RWPE2 (cell line): Measurements from ENCODE around the gene AKR1D1.

Experiments used
- ATAC-seq: fragments of 200-7000 bp; cut with Tn5 transposase; 3 replicates; pipeline ENCODE4 v1.9.1; 2021; ENCODE audit warnings: low read depth
- DNase-seq: peaks from one replicate; pipeline ENCODE4 v3.0.0-alpha.2; 2020; ENCODE audit warnings: low spot score
- H3K27ac ChIP-seq: fragments of 450-650 bp; 2 replicates; pipeline ENCODE4 v1.5.1; 2017; ENCODE audit warnings: mild to moderate bottlenecking; ENCODE audit not compliant: poor library complexity, severe bottlenecking
- H3K27me3 ChIP-seq: fragments of 250-450 bp; sonication (Bioruptor Pico); 2 replicates; pipeline ENCODE4 v1.5.1; 2021; ENCODE audit warnings: mild to moderate bottlenecking, moderate library complexity; ENCODE audit not compliant: insufficient read depth, poor library complexity, severe bottlenecking
- H3K36me3 ChIP-seq: fragments of 250-450 bp; sonication (Bioruptor Pico); 2 replicates; pipeline ENCODE4 v1.5.1; 2020; ENCODE audit warnings: low read depth, mild to moderate bottlenecking, moderate library complexity
- H3K4me1 ChIP-seq: fragments of 250-450 bp; sonication (Bioruptor Pico); 2 replicates; pipeline ENCODE4 v1.5.1; 2021; ENCODE audit warnings: mild to moderate bottlenecking, moderate library complexity; ENCODE audit not compliant: insufficient read depth, poor library complexity, severe bottlenecking
- H3K4me3 ChIP-seq: fragments of 250-450 bp; sonication (Bioruptor Pico); 2 replicates; pipeline ENCODE4 v1.5.1; 2021; ENCODE audit warnings: mild to moderate bottlenecking, moderate library complexity; ENCODE audit not compliant: severe bottlenecking
- H3K9me3 ChIP-seq: fragments of 250-450 bp; sonication (Bioruptor Pico); 2 replicates; pipeline ENCODE4 v1.5.1; 2021; ENCODE audit warnings: mild to moderate bottlenecking, moderate library complexity; ENCODE audit not compliant: severe bottlenecking
- CTCF ChIP-seq: fragments of 450-650 bp; IDR thresholded peaks from one replicate; pipeline ENCODE4 v1.5.1; 2017; ENCODE audit warnings: mild to moderate bottlenecking, moderate library complexity; ENCODE audit not compliant: poor library complexity, severe bottlenecking

Gene AKR1D1

GRCh38 chr7:138167222-138167621 is 91.0 kb downstream of the AKR1D1 start:
- no peaks in the 10 kb centered on the region for H3K27me3 ChIP-seq
- H3K4me1 ChIP-seq = no peaks in the 10 kb centered on the region
- ATAC-seq (no peak), DNase-seq (no peak)
- TF ChIP-seq CTCF = no peak
- H3K36me3 ChIP-seq = no peaks in the 10 kb centered on the region
- H3K4me3 ChIP-seq = no peak overlapping the region
- H3K27ac ChIP-seq = no peak overlapping the region
- H3K9me3 ChIP-seq = peaks cover 3% of the 10 kb centered on the region

GRCh38 chr7:138167869-138168296 is 91.6 kb downstream of the AKR1D1 start:
- Histone ChIP-seq H3K4me1 (no peaks in the 10 kb centered on the region), H3K9me3 (peaks cover 3% of the 10 kb centered on the region), H3K4me3 (no peak overlapping the region), H3K27ac (no peak overlapping the region), H3K36me3 (no peaks in the 10 kb centered on the region), H3K27me3 (no peaks in the 10 kb centered on the region)
- TF ChIP-seq CTCF = no peak
- ATAC-seq (no peak), DNase-seq (no peak)
